H9 (cell line): ENCODE results near the gene TRIM2. TPM values are rescaled to one million over a fixed set of nuclear protein-coding genes. Genes with fewer than 3 reads are reported as not detected.

Source experiments
- DNase-seq: peaks from one replicate; pipeline ENCODE4 v3.0.0-alpha.2; 2017
- H2AFZ ChIP-seq: one replicate; pipeline ENCODE4 v1.6.1; 2013; ENCODE audit warnings: mild to moderate bottlenecking, low read length, control low read depth, moderate library complexity
- H2AK5ac ChIP-seq: 2 replicates; pipeline ENCODE4 v1.6.1; 2013; ENCODE audit warnings: low read length, control low read depth, mixed read lengths; ENCODE audit not compliant: insufficient read length
- H2BK120ac ChIP-seq: one replicate; pipeline ENCODE4 v1.6.1; 2013; ENCODE audit warnings: low read depth, mild to moderate bottlenecking, low read length, control low read depth, inconsistent platforms; ENCODE audit not compliant: poor library complexity, severe bottlenecking
- H2BK12ac ChIP-seq: 2 replicates; pipeline ENCODE4 v1.6.1; 2013; ENCODE audit warnings: low read length, control low read depth, mixed read lengths, low read depth; ENCODE audit not compliant: insufficient read length
- H2BK15ac ChIP-seq: 2 replicates; pipeline ENCODE4 v1.6.1; 2013; ENCODE audit warnings: low read depth, low read length, control low read depth
- H2BK20ac ChIP-seq: one replicate; pipeline ENCODE4 v1.6.1; 2013; ENCODE audit warnings: low read depth, mild to moderate bottlenecking, low read length, control low read depth, inconsistent platforms; ENCODE audit not compliant: poor library complexity, severe bottlenecking
- H2BK5ac ChIP-seq: 2 replicates; pipeline ENCODE4 v1.6.1; 2013; ENCODE audit warnings: low read length, control low read depth, mixed read lengths; ENCODE audit not compliant: insufficient read length
- H3K14ac ChIP-seq: 2 replicates; pipeline ENCODE4 v1.6.1; 2013; ENCODE audit warnings: low read length, control low read depth; ENCODE audit not compliant: insufficient read depth
- H3K18ac ChIP-seq: 2 replicates; pipeline ENCODE4 v1.6.1; 2013; ENCODE audit warnings: low read depth, mild to moderate bottlenecking, mixed read lengths, low read length, control low read depth; ENCODE audit not compliant: insufficient read length
- H3K23ac ChIP-seq: 2 replicates; pipeline ENCODE4 v1.6.1; 2013; ENCODE audit warnings: low read length, control low read depth, mixed read lengths, low read depth; ENCODE audit not compliant: insufficient read length
- H3K23me2 ChIP-seq: 2 replicates; pipeline ENCODE4 v1.6.1; 2013; ENCODE audit warnings: low read depth, mild to moderate bottlenecking, mixed read lengths, low read length, control low read depth; ENCODE audit not compliant: insufficient read length, poor library complexity, severe bottlenecking
- H3K27ac ChIP-seq: 2 replicates; pipeline ENCODE4 v1.5.1; 2013; ENCODE audit warnings: low read length, control low read depth, mixed read lengths, low read depth; ENCODE audit not compliant: insufficient read length
- H3K27me3 ChIP-seq: 2 replicates; pipeline ENCODE4 v1.6.1; 2013; ENCODE audit warnings: low read length, control low read depth, inconsistent platforms; ENCODE audit not compliant: insufficient read depth
- H3K4ac ChIP-seq: 2 replicates; pipeline ENCODE4 v1.6.1; 2013; ENCODE audit warnings: low read depth, mild to moderate bottlenecking, control low read depth, inconsistent platforms, low read length, moderate library complexity
- H3K4me1 ChIP-seq: 2 replicates; pipeline ENCODE4 v1.6.1; 2013; ENCODE audit warnings: low read length, control low read depth, inconsistent platforms; ENCODE audit not compliant: insufficient read depth
- H3K4me2 ChIP-seq: 2 replicates; pipeline ENCODE4 v1.6.1; 2013; ENCODE audit warnings: low read length, control low read depth, mixed read lengths; ENCODE audit not compliant: insufficient read length, insufficient read depth
- H3K56ac ChIP-seq: 2 replicates; pipeline ENCODE4 v1.6.1; 2013; ENCODE audit warnings: low read depth, mild to moderate bottlenecking, mixed read lengths, low read length, control low read depth; ENCODE audit not compliant: insufficient read length
- H3K79me1 ChIP-seq: 2 replicates; pipeline ENCODE4 v1.6.1; 2013; ENCODE audit warnings: low read depth, mild to moderate bottlenecking, moderate library complexity, low read length, control low read depth, inconsistent platforms; ENCODE audit not compliant: insufficient read depth, poor library complexity, severe bottlenecking
- H3K79me2 ChIP-seq: 2 replicates; pipeline ENCODE4 v1.6.1; 2013; ENCODE audit warnings: low read length, control low read depth, inconsistent platforms; ENCODE audit not compliant: insufficient read depth
- H3K9ac ChIP-seq: 2 replicates; pipeline ENCODE4 v1.6.1; 2013; ENCODE audit warnings: low read length, control low read depth, mixed read lengths; ENCODE audit not compliant: insufficient read length; ENCODE audit errors: extremely low read depth
- H3K9me3 ChIP-seq: one replicate; pipeline ENCODE4 v1.6.1; 2013; ENCODE audit warnings: low read depth, low read length, inconsistent platforms; ENCODE audit not compliant: control insufficient read depth
- H3T11ph ChIP-seq: one replicate; pipeline ENCODE4 v1.6.1; 2013; ENCODE audit warnings: mild to moderate bottlenecking, low read length, control low read depth, inconsistent platforms
- H4K20me1 ChIP-seq: one replicate; pipeline ENCODE4 v1.6.1; 2013; ENCODE audit not compliant: control insufficient read depth, insufficient read length, insufficient read depth
- H4K5ac ChIP-seq: 2 replicates; pipeline ENCODE4 v1.6.1; 2013; ENCODE audit warnings: low read depth, mild to moderate bottlenecking, mixed read lengths, low read length, control low read depth; ENCODE audit not compliant: insufficient read length
- H4K8ac ChIP-seq: replicated peaks from 2 replicates; pipeline ENCODE4 v1.6.1; 2013; ENCODE audit warnings: low read length, control low read depth, mixed read lengths, low read depth; ENCODE audit not compliant: insufficient read length
- H4K91ac ChIP-seq: 2 replicates; pipeline ENCODE4 v1.6.1; 2013; ENCODE audit warnings: low read depth, mild to moderate bottlenecking, moderate library complexity, mixed read lengths, low read length, control low read depth; ENCODE audit not compliant: insufficient read length
- H3K27ac Mint-ChIP-seq, 3 experiments: 2 replicates in 2 of 3; 3 replicates in 1 of 3; pipeline ENCODE4 v1.8.0; 2020 to 2021; ENCODE audit warnings: mixed read lengths in 3 of 3, mild to moderate bottlenecking in 1 of 3, moderate library complexity in 1 of 3
- H3K27me3 Mint-ChIP-seq: 2 replicates; pipeline ENCODE4 v1.8.0; 2021; ENCODE audit warnings: low read depth, mild to moderate bottlenecking, moderate library complexity, mixed read lengths
- H3K36me3 Mint-ChIP-seq, 3 experiments: 2 replicates in 2 of 3; 3 replicates in 1 of 3; pipeline ENCODE4 v1.8.0; 2020 to 2021; ENCODE audit warnings: low read depth in 3 of 3, mixed read lengths in 3 of 3; ENCODE audit not compliant: insufficient read depth in 1 of 3
- H3K4me1 Mint-ChIP-seq, 2 experiments: 2 replicates each; pipeline ENCODE4 v1.8.0; 2020; ENCODE audit warnings: mixed read lengths in 2 of 2
- H3K4me3 Mint-ChIP-seq, 2 experiments: 2 replicates in 1 of 2; 3 replicates in 1 of 2; pipeline ENCODE4 v1.8.0; 2020 to 2021; ENCODE audit warnings: mild to moderate bottlenecking in 2 of 2, mixed read lengths in 2 of 2, moderate library complexity in 1 of 2
- H3K9me3 Mint-ChIP-seq, 2 experiments: 2 replicates in 1 of 2; 3 replicates in 1 of 2; pipeline ENCODE4 v1.8.0; 2020; ENCODE audit warnings: mild to moderate bottlenecking in 2 of 2, mixed read lengths in 2 of 2, moderate library complexity in 1 of 2
- CTCF ChIP-seq: fragments of 200-600 bp; sonication (generic); conservative IDR thresholded peaks from 3 replicates; pipeline ENCODE4 v1.8.0; 2021; ENCODE audit warnings: antibody characterized with exemption, mild to moderate bottlenecking
- WGBS: extraction: QIAGEN DNeasy Blood & Tissue Kit; methylation state at CpG from one replicate; pipeline ENCODE4 v1.1.7; 2013; ENCODE audit warnings: missing lambda C conversion rate, low lambda C conversion rate, mixed read lengths; ENCODE audit not compliant: insufficient read length; ENCODE audit errors: extremely low coverage; 5-methylcytosine and 5-hydroxymethylcytosine counted together
- total RNA-seq: library from RNA; stranded (reverse); gene quantifications from 2 replicates; pipeline ENCODE4 v1.2.1, GENCODE V29; 2021

Gene TRIM2
- total RNA-seq, 1 experiment from 2014 or later: 28.9 TPM

- Histone ChIP-seq H2AK5ac (no peak overlapping the region), H3K79me1 (peaks cover 9% of the 10 kb centered on the region), H2BK120ac (no peak overlapping the region), H3K27me3 (no peaks in the 10 kb centered on the region), H3K56ac (no peak overlapping the region), H4K91ac (no peak overlapping the region), H2BK12ac (no peak overlapping the region), H4K20me1 (no peaks in the 10 kb centered on the region), H3K79me2 (peaks cover 4% of the 10 kb centered on the region; the same call in 1 of the 2 replicates), H2BK5ac (no peak overlapping the region), H3K23ac (no peak overlapping the region), H3K27ac (no peak overlapping the region), H3K4me1 (peaks cover 20% of the 10 kb centered on the region), H3K9me3 (no peaks in the 10 kb centered on the region), H3K23me2 (no peaks in the 10 kb centered on the region), H4K8ac (no peak overlapping the region), H2BK15ac (no peak overlapping the region), H4K5ac (no peak overlapping the region), H2BK20ac (peak overlapping the region; percentile 33), H3K4ac (no peak overlapping the region), H2AFZ (no peak overlapping the region), H3K4me2 (no peak overlapping the region), H3K14ac (no peak overlapping the region), H3K9ac (no peak overlapping the region), H3T11ph (no peak overlapping the region), H3K18ac (no peak overlapping the region)
- no peak for DNase-seq
- Mint-ChIP-seq H3K9me3 (no peaks in the 10 kb centered on the region), H3K4me1 (peaks cover 57 to 60% of the 10 kb centered on the region in 2 experiments), H3K27me3 (no peaks in the 10 kb centered on the region; the same call in 1 of the 2 replicates), H3K36me3 (peaks cover 0 to 32% (median 3%) of the 10 kb centered on the region in 3 experiments; a peak in 6 of 7 replicates), H3K4me3 (no peak overlapping the region), H3K27ac (no peak overlapping the region; a peak in 1 of 7 replicates)
- no peak for TF ChIP-seq CTCF
- WGBS: no CpG with 5 or more reads among the region's 2 CpGs
These were observed 67.6 kb downstream of the TRIM2 start for GRCh38 chr4:153271820-153272219.
